K562 (cell line): ENCODE results near the gene SNX27. TPM values are rescaled to one million over a fixed set of nuclear protein-coding genes. Genes with fewer than 3 reads are reported as not detected.

Experiments used
- ARID3B ChIP-seq: fragments of 250-450 bp; sonication (Bioruptor Pico); IDR thresholded peaks from 2 replicates; pipeline ENCODE4 v1.4.0; 2020; ENCODE audit warnings: borderline replicate concordance
- ASH1L ChIP-seq: fragments of 450-650 bp; IDR thresholded peaks from 2 replicates; pipeline ENCODE4 v1.6.1; 2018; ENCODE audit warnings: borderline replicate concordance, mild to moderate bottlenecking, low read depth; ENCODE audit not compliant: partially characterized antibody
- CAMTA2 ChIP-seq: fragments of 250-450 bp; sonication (Bioruptor Pico); conservative IDR thresholded peaks from 2 replicates; pipeline ENCODE4 v1.5.1; 2022
- FOXP4 ChIP-seq: sonication (generic); formaldehyde crosslinking; IDR thresholded peaks from 2 replicates; pipeline ENCODE4 v1.8.0; 2022; ENCODE audit warnings: mild to moderate bottlenecking, missing genetic modification reagents, borderline replicate concordance
- HCFC1 ChIP-seq: IDR thresholded peaks from 2 replicates; pipeline ENCODE4 v1.6.1; 2012; ENCODE audit warnings: low read depth, low read length, improper control_type of control experiment
- HDAC6 ChIP-seq: IDR thresholded peaks from 2 replicates; pipeline ENCODE4 v1.6.1; 2012; ENCODE audit warnings: low read depth, mild to moderate bottlenecking, control low read depth, inconsistent platforms, low read length, moderate library complexity
- NFYB ChIP-seq: IDR thresholded peaks from 2 replicates; pipeline ENCODE4 v1.6.1; 2011; ENCODE audit warnings: mild to moderate bottlenecking, moderate library complexity; ENCODE audit not compliant: insufficient read length; ENCODE audit errors: extremely low read depth
- PATZ1 ChIP-seq: fragments of 250-450 bp; sonication (Bioruptor Pico); IDR thresholded peaks from 2 replicates; pipeline ENCODE4 v1.5.0; 2020; ENCODE audit warnings: mild to moderate bottlenecking, borderline replicate concordance
- POLR2H ChIP-seq: IDR thresholded peaks from 2 replicates; pipeline ENCODE4 v1.6.1; 2016; ENCODE audit warnings: missing genetic modification characterization, low read depth, mild to moderate bottlenecking, control low read depth, missing compliant biosample characterization, moderate library complexity
- PREB ChIP-seq: sonication (generic); formaldehyde crosslinking; IDR thresholded peaks from 2 replicates; pipeline ENCODE4 v1.8.1; 2023; ENCODE audit warnings: mild to moderate bottlenecking, missing genetic modification reagents
- PRMT5 ChIP-seq: sonication (generic); formaldehyde crosslinking; IDR thresholded peaks from 2 replicates; pipeline ENCODE4 v1.5.0; 2020; ENCODE audit warnings: missing genetic modification reagents
- SIN3B ChIP-seq: fragments of 450-650 bp; IDR thresholded peaks from 2 replicates; pipeline ENCODE4 v1.6.1; 2017; ENCODE audit warnings: low read depth, mild to moderate bottlenecking, moderate library complexity
- SIRT6 ChIP-seq: IDR thresholded peaks from one replicate; pipeline ENCODE4 v1.6.1; 2012; ENCODE audit warnings: low read depth, mild to moderate bottlenecking, control low read depth, inconsistent platforms, low read length, moderate library complexity
- SMAD4 ChIP-seq: fragments of 250-450 bp; sonication (Bioruptor Pico); conservative IDR thresholded peaks from 2 replicates; pipeline ENCODE4 v1.8.0; 2021; ENCODE audit warnings: inconsistent platforms, mild to moderate bottlenecking, moderate library complexity
- SMARCA5 ChIP-seq: fragments of 450-650 bp; IDR thresholded peaks from 2 replicates; pipeline ENCODE4 v1.6.1; 2016
- ZC3H11A ChIP-seq: IDR thresholded peaks from 2 replicates; pipeline ENCODE4 v1.6.1; 2012; ENCODE audit warnings: low read depth, low read length, improper control_type of control experiment
- ZFP36 ChIP-seq: fragments of 150-350 bp; IDR thresholded peaks from 2 replicates; pipeline ENCODE4 v1.6.1; 2018; ENCODE audit warnings: low read length, low read depth; ENCODE audit not compliant: partially characterized antibody
- ZNF146 ChIP-seq: IDR thresholded peaks from one replicate; pipeline ENCODE4 v1.6.1; 2018; ENCODE audit warnings: missing compliant biosample characterization; ENCODE audit not compliant: unreplicated experiment
- ZNF175 ChIP-seq: fragments of 200-800 bp; sonication (Bioruptor generic); IDR thresholded peaks from 2 replicates; pipeline ENCODE4 v1.6.1; 2016; ENCODE audit warnings: low read depth, mild to moderate bottlenecking, missing genetic modification characterization, missing compliant biosample characterization
- ZNF197 ChIP-seq: fragments of 200-800 bp; sonication (Bioruptor generic); IDR thresholded peaks from 2 replicates; pipeline ENCODE4 v1.6.1; 2016; ENCODE audit warnings: low read depth, missing genetic modification characterization, missing compliant biosample characterization
- ZNF507 ChIP-seq: conservative IDR thresholded peaks from 2 replicates; pipeline ENCODE4 v1.6.1; 2017; ENCODE audit warnings: missing genetic modification characterization, missing compliant biosample characterization
- ZNF77 ChIP-seq: fragments of 250-450 bp; sonication (Bioruptor Pico); IDR thresholded peaks from 2 replicates; pipeline ENCODE4 v1.5.0; 2020
- polyA plus RNA-seq, 8 experiments: library from polyadenylated mRNA; depleted of rRNA in 4 of 8; stranded (reverse) in 5 of 8; unstranded in 3 of 8; fragments of >200 nt; fragmentation: Nextera tagmentation in 2 of 8; fragmentation: Illumina TruSeq in 1 of 8; extraction: Ambion mirVana in 2 of 8; extraction: Trizol in 1 of 8; gene quantifications; 2 replicates each; pipeline versions ENCODE4 v1.2.1 to v1.2.3, GENCODE V29; 2011 to 2014; ENCODE audit warnings: inconsistent platforms in 1 of 8, missing spikeins in 1 of 8
- total RNA-seq, 7 experiments: library from RNA; depleted of rRNA in 6 of 7; stranded (reverse); fragments of >200 nt in 6 of 7; fragmentation: Illumina TruSeq in 2 of 7; extraction: Trizol in 2 of 7; gene quantifications; 2 replicates each; pipeline versions ENCODE4 v1.2.1 to v1.2.3, GENCODE V29; 2011 to 2021; ENCODE audit warnings: low replicate concordance in 1 of 7

The SNX27 gene
- total and polyA plus RNA-seq, 9 of the 15 experiments (the other 6 are each of a cell fraction or from before 2014, with no cell fraction given) = 4.5 to 18.7 (median 10.1) TPM

GRCh38 chr1:151714820-151715725, 103.2 kb downstream of the SNX27 start (continued):
- TF ChIP-seq PATZ1 (CRISPR knock-in tag) (no peak), FOXP4 (CRISPR knock-in tag) (no peak), PRMT5 (CRISPR knock-in tag) (no peak), HCFC1 (no peak), NFYB (no peak), CAMTA2 (CRISPR knock-in tag) (no peak), HDAC6 (no peak), SMAD4 (peak; percentile 91), SMARCA5 (no peak), POLR2H (no peak), ZFP36 (no peak), SIRT6 (no peak), PREB (CRISPR knock-in tag) (no peak), ZNF507 (tag) (no peak), ZNF146 (CRISPR knock-in tag) (no peak), ASH1L (no peak), ARID3B (CRISPR knock-in tag) (no peak), ZNF197 (CRISPR knock-in tag) (0 out of 2 replicates have a peak, but pooled peaks have one; percentile 58), SIN3B (no peak), ZNF77 (no peak), ZNF175 (CRISPR knock-in tag) (0 out of 2 replicates have a peak, but pooled peaks have one; percentile 41), ZC3H11A (no peak)
